ENCODE measurements around the gene SETBP1. TPM values are rescaled to one million over a fixed set of nuclear protein-coding genes. Genes with fewer than 3 reads are reported as not detected.

SETBP1 gene
- total RNA-seq, 1 donor from 2014 or later: 12.0 TPM

- Mint-ChIP-seq H3K9me3 (peaks cover 2% of the 10 kb centered on the region), H3K36me3 (peaks cover 18% of the 10 kb centered on the region), H3K4me3 (no peak overlapping the region), H3K27ac (no peak overlapping the region), H3K4me1 (peaks cover 56% of the 10 kb centered on the region), H3K27me3 (ENCODE audit: insufficient read depth, low read depth) (peaks cover 2% of the 10 kb centered on the region)
- no peak for DNase-seq (ENCODE audit: low spot score)
- no peak for TF ChIP-seq CTCF (IDR thresholded peaks at IDR 0.05)
- no peak for TF ChIP-seq EZH2 (IDR thresholded peaks at IDR 0.05)
- no peak for TF ChIP-seq EZH2phosphoT487 (IDR thresholded peaks at IDR 0.05)
- Histone ChIP-seq H3K4me3 (no peak overlapping the region), H3K79me2 (ENCODE audit: low read depth) (no peaks in the 10 kb centered on the region), H3F3A (ENCODE audit: low read depth) (no peaks in the 10 kb centered on the region), H4K20me1 (ENCODE audit: low read depth) (no peaks in the 10 kb centered on the region), H3K27me3 (no peaks in the 10 kb centered on the region), H3K36me3 (no peaks in the 10 kb centered on the region), H3K4me1 (peaks cover 15% of the 10 kb centered on the region), H3K9me3 (ENCODE audit: low read depth) (no peaks in the 10 kb centered on the region), H3K27ac (no peak overlapping the region), H2AFZ (replicated peaks) (no peak overlapping the region), H3K9ac (no peak overlapping the region), H3K4me2 (no peak overlapping the region)
Measured at GRCh38 chr18:45056926-45057325, 376.2 kb downstream of the SETBP1 start.

GRCh38 chr18:45057955-45058600 is 377.4 kb downstream of the SETBP1 start:
- Mint-ChIP-seq H3K4me1 (peaks cover 64% of the 10 kb centered on the region), H3K27ac (no peak overlapping the region), H3K27me3 (ENCODE audit: insufficient read depth, low read depth) (peaks cover 4% of the 10 kb centered on the region), H3K36me3 (peaks cover 22% of the 10 kb centered on the region), H3K4me3 (no peak overlapping the region), H3K9me3 (peaks cover 4% of the 10 kb centered on the region)
- no peaks in the 10 kb centered on the region for H3K9me3 ChIP-seq (ENCODE audit: low read depth)
- no peak overlapping the region for H3K4me2 ChIP-seq
- H3K27ac ChIP-seq: no peak overlapping the region
- no peaks in the 10 kb centered on the region for H3K36me3 ChIP-seq
- no peak for DNase-seq (ENCODE audit: low spot score)
- peaks cover 16% of the 10 kb centered on the region for H3K4me1 ChIP-seq
- H3K9ac ChIP-seq: no peak overlapping the region
- no peaks in the 10 kb centered on the region for H4K20me1 ChIP-seq (ENCODE audit: low read depth)
- no peak overlapping the region for H2AFZ ChIP-seq (replicated peaks)
- no peaks in the 10 kb centered on the region for H3K79me2 ChIP-seq (ENCODE audit: low read depth)
- TF ChIP-seq EZH2 (IDR thresholded peaks at IDR 0.05) (no peak), EZH2phosphoT487 (IDR thresholded peaks at IDR 0.05) (no peak), CTCF (IDR thresholded peaks at IDR 0.05) (no peak)
- H3F3A ChIP-seq (ENCODE audit: low read depth): no peaks in the 10 kb centered on the region
- no peak overlapping the region for H3K4me3 ChIP-seq
- no peaks in the 10 kb centered on the region for H3K27me3 ChIP-seq

GRCh38 chr18:45059695-45060094 is 379.0 kb downstream of the SETBP1 start:
- Mint-ChIP-seq H3K9me3 (peaks cover 2% of the 10 kb centered on the region), H3K4me3 (no peak overlapping the region), H3K36me3 (peaks cover 28% of the 10 kb centered on the region), H3K27me3 (ENCODE audit: insufficient read depth, low read depth) (peaks cover 4% of the 10 kb centered on the region), H3K27ac (no peak overlapping the region), H3K4me1 (peaks cover 61% of the 10 kb centered on the region)
- Histone ChIP-seq H2AFZ (replicated peaks) (no peak overlapping the region), H3K9ac (no peak overlapping the region), H3K36me3 (no peaks in the 10 kb centered on the region), H3K9me3 (ENCODE audit: low read depth) (no peaks in the 10 kb centered on the region), H3F3A (ENCODE audit: low read depth) (no peaks in the 10 kb centered on the region), H3K4me3 (no peak overlapping the region), H3K4me1 (peaks cover 16% of the 10 kb centered on the region), H3K27me3 (no peaks in the 10 kb centered on the region), H4K20me1 (ENCODE audit: low read depth) (no peaks in the 10 kb centered on the region), H3K79me2 (ENCODE audit: low read depth) (no peaks in the 10 kb centered on the region), H3K4me2 (no peak overlapping the region), H3K27ac (no peak overlapping the region)
- DNase-seq (ENCODE audit: low spot score): no peak
- no peak for TF ChIP-seq EZH2phosphoT487 (IDR thresholded peaks at IDR 0.05)
- TF ChIP-seq EZH2 (IDR thresholded peaks at IDR 0.05): no peak
- no peak for TF ChIP-seq CTCF (IDR thresholded peaks at IDR 0.05)

Measured in neural progenitor cell (in vitro differentiated cells).